Ectodermal cell (in vitro differentiated cells): Measurements from ENCODE around the gene PTPRQ.
A peak's percentile ranks its signal among the peaks of the same experiment; 100 is the strongest.

Experiments used
- H3K27ac ChIP-seq: 2 replicates; pipeline ENCODE4 v1.7.0; 2013; ENCODE audit warnings: mild to moderate bottlenecking, low read depth, low read length; ENCODE audit not compliant: insufficient read depth, poor library complexity, severe bottlenecking
- H3K27me3 ChIP-seq: 2 replicates; pipeline ENCODE4 v1.7.0; 2013; ENCODE audit warnings: mild to moderate bottlenecking, low read length; ENCODE audit not compliant: insufficient read depth, control insufficient read depth, poor library complexity, severe bottlenecking
- H3K36me3 ChIP-seq: one replicate; pipeline ENCODE4 v1.7.0; 2013; ENCODE audit warnings: low read length; ENCODE audit not compliant: control insufficient read depth, insufficient read depth
- H3K4me1 ChIP-seq: one replicate; pipeline ENCODE4 v1.7.0; 2013; ENCODE audit warnings: low read length; ENCODE audit not compliant: control insufficient read depth, insufficient read depth
- H3K4me3 ChIP-seq: 2 replicates; pipeline ENCODE4 v1.7.0; 2013; ENCODE audit warnings: low read depth, low read length, control low read depth; ENCODE audit not compliant: insufficient read depth
- H3K9me3 ChIP-seq: 2 replicates; pipeline ENCODE4 v1.7.0; 2013; ENCODE audit warnings: mild to moderate bottlenecking, low read length, moderate library complexity; ENCODE audit not compliant: control insufficient read depth
- WGBS, 2 experiments: methylation state at CpG; one replicate each; pipeline ENCODE4 v1.1.7; 2013; ENCODE audit warnings: missing lambda C conversion rate in 2 of 2; 5-methylcytosine and 5-hydroxymethylcytosine counted together

The PTPRQ gene

DNA sequence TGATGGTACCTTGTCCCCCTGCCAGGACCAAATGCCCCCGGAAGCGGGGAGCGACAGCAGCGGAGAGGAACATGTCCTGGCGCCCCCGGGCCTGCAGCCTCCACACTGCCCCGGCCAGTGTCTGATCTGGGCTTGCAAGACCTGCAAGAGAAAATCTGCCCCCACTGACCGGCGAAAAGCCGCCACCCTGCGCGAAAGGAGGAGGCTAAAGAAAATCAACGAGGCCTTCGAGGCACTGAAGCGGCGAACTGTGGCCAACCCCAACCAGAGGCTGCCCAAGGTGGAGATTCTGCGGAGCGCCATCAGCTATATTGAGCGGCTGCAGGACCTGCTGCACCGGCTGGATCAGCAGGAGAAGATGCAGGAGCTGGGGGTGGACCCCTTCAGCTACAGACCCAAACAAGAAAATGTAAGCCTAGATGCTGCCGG is 263.8 kb downstream of the PTPRQ start:
- H3K4me3 ChIP-seq, result peak overlapping the region; percentile 22
- H3K27ac ChIP-seq, result no peak overlapping the region
- 25 to 29% methylated on average over 21 of the region's 21 CpGs for WGBS, 2 experiments
- no peaks in the 10 kb centered on the region for H3K36me3 ChIP-seq
- no peaks in the 10 kb centered on the region for H3K4me1 ChIP-seq
- peaks cover 58% of the 10 kb centered on the region for H3K27me3 ChIP-seq
- H3K9me3 ChIP-seq, result no peaks in the 10 kb centered on the region

DNA sequence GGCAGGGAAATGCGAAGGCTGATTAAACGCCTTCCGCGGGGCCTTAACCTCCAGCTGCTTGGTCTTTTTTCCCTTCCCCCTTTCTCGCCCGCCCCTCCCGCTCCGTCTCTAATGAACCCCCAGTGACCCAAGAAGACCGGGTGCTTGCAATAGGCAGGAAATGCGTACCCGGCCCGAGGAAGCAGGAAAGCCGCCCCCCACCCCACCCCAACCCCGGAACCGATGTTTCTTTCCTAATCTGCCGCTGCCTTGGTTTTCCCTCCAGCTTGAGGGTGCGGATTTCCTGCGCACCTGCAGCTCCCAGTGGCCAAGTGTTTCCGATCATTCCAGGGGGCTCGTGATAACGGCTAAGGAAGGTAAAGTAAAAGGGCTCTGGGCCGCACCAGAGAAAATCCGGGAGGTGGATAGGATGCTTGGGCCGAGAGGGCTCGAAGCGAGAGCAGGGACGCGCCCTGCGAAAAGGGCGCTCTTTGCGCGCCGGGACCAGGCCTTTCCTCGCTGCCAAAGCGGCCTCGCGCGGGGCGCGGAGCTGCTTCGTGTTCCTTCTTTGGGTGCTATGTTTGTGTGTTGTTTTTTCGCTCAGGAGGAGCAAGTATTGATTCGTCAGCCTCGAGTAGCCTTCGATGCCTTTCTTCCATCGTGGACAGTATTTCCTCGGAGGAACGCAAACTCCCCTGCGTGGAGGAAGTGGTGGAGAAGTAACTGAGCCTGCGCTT is 264.4 kb downstream of the PTPRQ start:
- 3% methylated on average over 50 of the region's 50 CpGs for WGBS, 2 experiments
- H3K27me3 ChIP-seq, result peaks cover 59% of the 10 kb centered on the region
- H3K36me3 ChIP-seq, result no peaks in the 10 kb centered on the region
- no peaks in the 10 kb centered on the region for H3K4me1 ChIP-seq
- peak overlapping the region; percentile 22 for H3K4me3 ChIP-seq
- no peak overlapping the region for H3K27ac ChIP-seq
- no peaks in the 10 kb centered on the region for H3K9me3 ChIP-seq

DNA sequence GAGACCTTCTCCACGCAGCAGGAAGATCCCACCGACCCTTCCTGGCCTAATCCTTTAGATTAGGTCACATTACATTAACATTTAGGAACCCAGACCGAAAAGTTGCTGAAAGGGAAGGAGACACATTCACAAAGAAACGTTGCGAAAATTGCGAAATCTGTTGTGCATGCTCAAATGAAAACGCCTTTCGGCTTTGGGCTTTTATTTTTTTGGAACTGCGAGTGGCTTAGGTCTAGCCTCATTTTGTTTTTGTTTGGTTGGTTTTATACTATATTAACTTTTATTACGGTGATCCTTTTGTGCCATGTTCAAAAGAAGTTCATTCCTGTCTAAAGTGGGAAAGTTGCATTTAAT is 264.9 kb downstream of the PTPRQ start:
- 13 to 26% methylated on average over 9 to 10 of the region's 10 CpGs for WGBS, 2 experiments
- no peaks in the 10 kb centered on the region for H3K9me3 ChIP-seq
- H3K27me3 ChIP-seq, result peaks cover 64% of the 10 kb centered on the region
- peak overlapping the region; percentile 22 for H3K4me3 ChIP-seq
- no peak overlapping the region for H3K27ac ChIP-seq
- peaks cover 3% of the 10 kb centered on the region for H3K4me1 ChIP-seq
- H3K36me3 ChIP-seq, result no peaks in the 10 kb centered on the region

DNA sequence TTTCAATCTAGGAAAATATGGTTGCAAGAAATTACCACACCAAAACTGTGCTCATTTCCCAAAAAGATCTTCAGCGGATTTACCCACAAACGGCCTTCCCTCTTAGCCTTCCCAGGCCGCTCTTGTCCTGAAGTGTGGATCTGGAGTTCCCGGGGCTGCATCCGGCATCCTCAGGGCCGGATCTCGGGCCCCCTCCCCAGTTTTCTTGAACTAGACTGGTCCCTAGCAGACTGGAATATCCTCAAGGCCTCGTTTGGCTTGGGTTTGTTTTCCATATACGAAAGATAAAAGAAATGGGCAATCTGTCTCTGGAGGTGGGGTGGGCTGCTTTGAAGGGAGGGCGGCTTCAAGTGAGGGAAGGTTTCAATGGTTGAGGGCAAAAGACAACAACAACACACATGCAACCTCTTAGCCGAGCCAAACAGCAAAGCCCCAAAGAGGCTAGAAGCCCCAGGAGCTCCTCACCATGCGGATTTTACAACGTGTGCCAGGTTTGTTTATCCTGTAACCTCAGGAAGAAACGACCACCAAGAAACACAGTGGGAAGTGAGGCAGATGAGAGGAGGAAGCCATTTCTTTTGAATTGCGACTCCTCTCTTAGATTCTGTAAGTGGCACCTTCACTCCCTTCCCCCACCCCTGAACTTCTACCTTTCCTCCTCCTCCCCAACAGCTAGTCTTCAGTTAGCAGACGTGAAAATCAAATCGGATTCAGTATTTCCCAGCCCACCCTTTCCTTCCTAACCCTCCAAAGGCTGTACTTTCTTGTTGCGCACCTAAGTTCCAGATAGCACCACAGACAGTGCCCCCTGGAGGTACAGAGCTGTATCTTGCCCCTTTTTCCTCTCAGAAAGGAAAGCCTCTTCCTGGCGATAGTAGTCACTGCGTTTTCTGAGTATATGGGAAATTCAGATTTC is 266.0 kb downstream of the PTPRQ start:
- no peaks in the 10 kb centered on the region for H3K9me3 ChIP-seq
- peaks cover 9% of the 10 kb centered on the region for H3K4me1 ChIP-seq
- H3K27ac ChIP-seq, result no peak overlapping the region
- no peaks in the 10 kb centered on the region for H3K36me3 ChIP-seq
- 44 to 46% methylated on average over 19 to 20 of the region's 20 CpGs for WGBS, 2 experiments
- peaks cover 76% of the 10 kb centered on the region for H3K27me3 ChIP-seq
- H3K4me3 ChIP-seq, result no peak overlapping the region

DNA sequence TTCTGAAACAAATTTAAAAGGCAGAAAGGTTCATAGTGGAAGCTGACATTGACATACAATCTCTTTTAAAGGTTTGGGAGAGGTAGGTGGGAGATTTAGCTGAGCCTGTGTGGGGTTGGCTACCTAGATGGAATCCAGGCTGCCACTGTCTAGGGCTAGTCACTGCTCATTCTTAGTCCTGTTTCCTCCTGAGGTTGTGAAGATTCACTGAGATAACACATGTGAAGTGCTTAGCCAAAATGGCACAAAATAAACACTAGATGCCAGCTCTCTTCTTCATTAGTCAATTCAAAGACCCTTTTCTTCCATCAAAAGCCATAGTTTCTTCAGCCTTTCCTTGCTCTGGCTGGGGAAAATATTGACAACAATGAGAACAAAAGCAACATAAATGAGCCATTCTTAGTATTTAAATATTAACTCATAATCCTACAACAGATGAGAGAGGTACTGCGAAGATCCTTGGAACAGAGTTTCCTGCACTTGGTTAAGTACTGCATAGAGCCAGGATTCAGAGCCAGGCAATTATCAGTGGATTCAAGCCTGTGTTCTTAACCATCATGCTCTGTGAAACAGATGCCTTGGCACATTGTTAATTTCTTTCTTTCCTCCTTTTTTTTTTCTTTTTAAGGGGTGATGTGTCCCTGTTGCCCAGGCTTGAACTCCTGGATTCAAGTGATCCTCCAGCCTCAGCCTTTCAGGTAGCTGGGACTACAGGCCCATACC is 266.9 kb downstream of the PTPRQ start:
- H3K4me1 ChIP-seq, result peaks cover 9% of the 10 kb centered on the region
- no peaks in the 10 kb centered on the region for H3K36me3 ChIP-seq
- WGBS, 2 experiments, result 89 to 93% methylated on average over 1 of the region's 1 CpG
- H3K4me3 ChIP-seq, result no peak overlapping the region
- peaks cover 73% of the 10 kb centered on the region for H3K27me3 ChIP-seq
- no peak overlapping the region for H3K27ac ChIP-seq
- no peaks in the 10 kb centered on the region for H3K9me3 ChIP-seq

DNA sequence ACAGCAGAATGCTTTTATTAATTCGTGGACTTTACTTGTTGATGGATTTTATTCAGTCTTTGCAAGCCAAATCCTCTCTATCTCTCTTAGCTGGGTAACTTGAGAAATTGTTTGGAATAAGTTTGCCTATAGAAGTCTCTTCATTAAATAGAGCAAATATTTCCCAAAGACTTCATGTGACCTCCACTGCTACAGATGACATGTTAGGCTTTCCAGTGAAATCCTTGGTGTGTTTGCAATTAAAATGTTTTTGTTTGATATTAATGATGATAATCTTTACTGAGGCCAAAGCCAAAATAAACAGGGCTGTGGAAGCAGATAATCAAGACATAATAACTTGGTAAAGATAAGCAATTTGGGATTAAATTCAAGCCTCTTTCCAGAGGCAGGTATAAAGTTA is 267.8 kb downstream of the PTPRQ start:
- no peak overlapping the region for H3K4me3 ChIP-seq
- H3K4me1 ChIP-seq, result peaks cover 9% of the 10 kb centered on the region
- no peaks in the 10 kb centered on the region for H3K9me3 ChIP-seq
- no peak overlapping the region for H3K27ac ChIP-seq
- peaks cover 63% of the 10 kb centered on the region for H3K27me3 ChIP-seq
- WGBS, 2 experiments, result 90% methylated on average over 1 of the region's 1 CpG; no CpG with 5 or more reads in 1 of the 2 experiments
- no peaks in the 10 kb centered on the region for H3K36me3 ChIP-seq

DNA sequence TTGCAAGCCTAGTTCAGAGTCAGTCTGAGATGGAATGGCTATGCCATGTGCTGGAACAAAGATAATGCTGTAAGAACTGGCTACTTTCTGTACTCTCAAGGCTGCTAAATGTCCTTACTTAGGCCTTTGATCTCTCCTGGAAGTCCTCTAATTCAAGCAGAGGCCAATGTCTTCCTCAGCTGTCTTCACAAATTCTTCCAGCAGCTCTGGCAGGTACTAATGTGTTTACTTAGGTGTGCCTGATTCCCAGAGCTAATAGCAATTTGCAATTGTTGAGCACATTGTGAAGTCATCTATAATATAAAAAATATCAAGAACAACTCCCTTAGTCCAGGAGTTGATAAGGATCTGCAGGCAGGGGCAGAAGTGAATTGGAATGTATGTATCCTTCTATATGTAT is 268.8 kb downstream of the PTPRQ start:
- no peak overlapping the region for H3K4me3 ChIP-seq
- no peaks in the 10 kb centered on the region for H3K9me3 ChIP-seq
- H3K27ac ChIP-seq, result no peak overlapping the region
- peaks cover 53% of the 10 kb centered on the region for H3K27me3 ChIP-seq
- H3K4me1 ChIP-seq, result peaks cover 14% of the 10 kb centered on the region
- H3K36me3 ChIP-seq, result no peaks in the 10 kb centered on the region

DNA sequence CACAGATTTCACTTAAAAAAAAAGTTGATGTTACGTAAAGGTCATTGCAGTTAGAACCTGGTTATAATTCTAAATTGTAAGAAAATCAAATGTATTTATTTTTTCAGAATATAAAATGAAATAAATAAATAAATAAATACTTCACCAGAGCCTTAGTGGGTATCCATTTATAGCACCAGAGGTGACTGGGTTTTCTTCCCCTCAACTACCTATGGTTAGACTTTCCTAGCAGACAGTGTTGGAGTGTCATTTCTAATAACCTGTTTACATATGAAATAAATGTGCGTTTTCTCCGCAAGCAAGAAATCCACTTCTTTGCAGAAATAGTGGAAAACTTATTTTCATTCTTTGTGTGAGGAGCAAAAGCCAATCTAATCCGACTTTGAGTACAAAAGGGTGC is 269.4 kb downstream of the PTPRQ start:
- H3K4me1 ChIP-seq, result peaks cover 15% of the 10 kb centered on the region
- H3K27me3 ChIP-seq, result peaks cover 48% of the 10 kb centered on the region

DNA sequence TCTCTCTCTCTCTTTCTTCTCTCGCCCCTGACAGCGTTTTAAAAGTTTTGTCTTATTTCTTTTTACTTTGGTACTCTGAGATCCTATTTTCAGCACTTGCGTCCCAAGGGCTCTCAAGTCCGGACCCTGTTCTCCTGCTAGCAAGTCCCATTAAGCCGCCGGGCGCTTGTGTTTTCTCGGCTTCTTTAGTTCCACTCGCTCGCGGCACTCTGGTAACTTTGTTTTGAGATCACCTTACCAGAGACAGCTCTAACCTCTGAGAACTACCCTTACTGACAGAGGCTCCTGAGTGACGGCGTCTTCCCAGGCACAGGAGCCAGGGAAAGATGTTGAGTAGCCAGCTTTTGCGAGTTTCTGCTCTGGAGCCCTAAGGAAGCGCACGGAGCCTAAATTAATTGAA is 270.0 kb downstream of the PTPRQ start:
- H3K36me3 ChIP-seq, result no peaks in the 10 kb centered on the region
- H3K4me3 ChIP-seq, result no peak overlapping the region
- H3K27me3 ChIP-seq, result peaks cover 42% of the 10 kb centered on the region
- no peak overlapping the region for H3K27ac ChIP-seq
- 6% methylated on average over 16 of the region's 16 CpGs for WGBS, 2 experiments
- H3K4me1 ChIP-seq, result peaks cover 15% of the 10 kb centered on the region
- H3K9me3 ChIP-seq, result no peaks in the 10 kb centered on the region

More for the DNA sequence above, 269.4 kb downstream of the PTPRQ start:
- Histone ChIP-seq H3K27ac (no peak overlapping the region), H3K36me3 (no peaks in the 10 kb centered on the region), H3K9me3 (no peaks in the 10 kb centered on the region), H3K4me3 (no peak overlapping the region)
- 80 to 85% methylated on average over 3 of the region's 4 CpGs for WGBS, 2 experiments

DNA sequence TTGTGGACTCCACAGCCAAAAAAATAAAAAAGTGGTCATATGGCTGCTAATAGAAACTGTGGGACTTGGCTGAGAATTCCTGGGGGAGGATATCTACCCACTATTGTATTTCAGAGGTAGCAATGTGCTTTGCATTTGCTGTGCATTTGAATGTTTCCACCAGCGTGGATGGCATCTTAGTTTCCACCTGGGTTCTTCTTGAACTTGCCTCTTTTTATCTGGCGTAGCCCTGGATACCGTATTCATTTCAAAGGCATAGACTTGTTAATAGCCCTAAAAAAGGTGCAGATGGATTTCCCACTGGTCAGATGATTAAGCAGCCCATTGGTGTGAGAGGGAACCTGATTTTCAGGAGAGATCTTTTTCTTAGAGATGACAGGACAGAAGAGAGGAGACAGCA is 270.8 kb downstream of the PTPRQ start:
- H3K4me1 ChIP-seq, result peaks cover 15% of the 10 kb centered on the region
- WGBS, 2 experiments, result 40 to 47% methylated on average over 3 of the region's 3 CpGs
- H3K9me3 ChIP-seq, result no peaks in the 10 kb centered on the region
- H3K4me3 ChIP-seq, result no peak overlapping the region
- no peak overlapping the region for H3K27ac ChIP-seq
- H3K36me3 ChIP-seq, result no peaks in the 10 kb centered on the region
- H3K27me3 ChIP-seq, result peaks cover 34% of the 10 kb centered on the region
